GM12892 (cell line): ENCODE results near the gene NTN3.

Source experiments
- DNase-seq: peaks from one replicate; pipeline ENCODE4 v3.0.0; 2011; ENCODE audit not compliant: insufficient read length
- FAIRE-seq: peaks from 2 replicates; lab custom pipeline; 2011; peaks lifted over from hg19 to GRCh38; lab: Jason Lieb, UNC
- POLR2A ChIP-seq: IDR thresholded peaks from 2 replicates; pipeline ENCODE4 v1.6.1; 2011; ENCODE audit warnings: low read depth, low read length, control low read depth
- POLR2AphosphoS5 ChIP-seq: IDR thresholded peaks from 2 replicates; pipeline ENCODE4 v1.6.1; 2011; ENCODE audit warnings: low read depth, low read length, control low read depth
- TAF1 ChIP-seq: IDR thresholded peaks from 2 replicates; pipeline ENCODE4 v1.6.1; 2011; ENCODE audit warnings: low read depth, mild to moderate bottlenecking, control low read depth, low read length, borderline replicate concordance

Gene NTN3

GRCh38 chr16:2470603-2471015, 488 bp upstream of the NTN3 start:
- DNase-seq (no peak), FAIRE-seq (no peak)
- TF ChIP-seq POLR2A = no peak
- TF ChIP-seq TAF1 = no peak
- no peak for TF ChIP-seq POLR2AphosphoS5

GRCh38 chr16:2471653-2472487, 773 bp downstream of the NTN3 start:
- TF ChIP-seq POLR2A (no peak), TAF1 (no peak), POLR2AphosphoS5 (no peak)
- DNase-seq = no peak
- no peak for FAIRE-seq

GRCh38 chr16:2472488-2472864, 1.4 kb downstream of the NTN3 start:
- TF ChIP-seq POLR2A (no peak), TAF1 (no peak), POLR2AphosphoS5 (no peak)
- no peak for FAIRE-seq
- no peak for DNase-seq

GRCh38 chr16:2472885-2473445, 1.9 kb downstream of the NTN3 start:
- FAIRE-seq = no peak
- TF ChIP-seq POLR2AphosphoS5 = no peak
- no peak for DNase-seq

GRCh38 chr16:2473446-2473926, 2.4 kb downstream of the NTN3 start:
- FAIRE-seq (no peak), DNase-seq (no peak)
- TF ChIP-seq POLR2A = no peak
- TF ChIP-seq TAF1 = no peak
- TF ChIP-seq POLR2AphosphoS5 = no peak

GRCh38 chr16:2473999-2474876, 3.1 kb downstream of the NTN3 start:
- no peak for TF ChIP-seq POLR2AphosphoS5
- TF ChIP-seq TAF1 = no peak
- TF ChIP-seq POLR2A = no peak
- DNase-seq = peak; percentile 77
- peak; percentile 88 for FAIRE-seq

- TF ChIP-seq POLR2AphosphoS5 = no peak
- peak; percentile 46; the same call in 1 of the 2 replicates for TF ChIP-seq POLR2A
- DNase-seq (peak; percentile 100), FAIRE-seq (peak; percentile 97)
These were observed 3.8 kb downstream of the NTN3 start, which contains the start of gene TBC1D24 for GRCh38 chr16:2474877-2475412. TSS of gene TBC1D24 (plus strand) at chr16:2475127. CDS start at chr16:2496149, 21,022 bp downstream.

- TF ChIP-seq POLR2AphosphoS5 (no peak), POLR2A (no peak), TAF1 (no peak)
- no peak for DNase-seq
- FAIRE-seq = no peak
These were observed 4.6 kb downstream of the NTN3 start for GRCh38 chr16:2475413-2476344.

- no peak for TF ChIP-seq TAF1
- TF ChIP-seq POLR2AphosphoS5 = no peak
- TF ChIP-seq POLR2A = no peak
- no peak for FAIRE-seq
- no peak for DNase-seq
These were observed 5.2 kb downstream of the NTN3 start for GRCh38 chr16:2476345-2476720.

- FAIRE-seq = no peak
- no peak for DNase-seq
These were observed 5.6 kb downstream of the NTN3 start for GRCh38 chr16:2476741-2477140.

More at GRCh38 chr16:2476741-2477140, 5.6 kb downstream of the NTN3 start:
- TF ChIP-seq TAF1 (no peak), POLR2A (no peak), POLR2AphosphoS5 (no peak)
